GM18861 (cell line): Measurements from ENCODE around the gene PRSS8.
A peak's percentile ranks its signal among the peaks of the same experiment; 100 is the strongest.
"Not testable (repeated sequence)": the region's sequence is repeated elsewhere in the genome, so short reads cannot be mapped to it uniquely, and the experiment has no call there.

Source experiments
- ATAC-seq: cut with Tn5 transposase; IDR thresholded peaks from one replicate; pipeline ENCODE4 v1.9.1; 2021; ENCODE audit not compliant: unreplicated experiment

The PRSS8 gene

DNA sequence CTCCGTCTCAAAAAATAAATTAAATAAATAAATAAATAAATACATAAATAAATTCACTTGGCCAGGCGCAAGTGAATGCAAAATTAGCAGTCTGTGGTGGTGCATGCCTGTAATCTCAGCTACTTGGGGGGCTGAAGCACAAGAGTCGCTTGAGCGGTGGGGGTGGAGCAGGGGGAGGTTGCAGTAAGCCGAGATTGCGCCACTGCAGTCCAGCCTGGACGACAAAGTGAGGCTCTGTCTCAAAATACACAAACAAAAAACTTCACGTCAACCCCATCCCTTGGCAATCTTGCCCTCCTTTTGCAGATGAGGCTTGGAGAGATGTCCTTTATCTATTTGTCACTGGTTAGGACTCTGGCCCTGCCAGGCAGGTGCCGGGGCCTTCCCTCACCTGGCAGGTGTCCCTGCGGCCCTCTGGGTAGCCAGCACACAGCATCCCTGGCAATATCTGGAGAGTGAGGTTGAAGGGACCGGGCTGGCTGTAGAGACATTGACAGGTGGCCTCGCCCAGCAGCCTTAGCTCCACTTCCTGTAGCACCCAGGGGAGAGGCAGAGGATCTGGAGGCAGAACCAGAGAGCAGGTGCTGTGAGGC, 10.0 kb upstream of the PRSS8 start:
- ATAC-seq = no peak

GRCh38 chr16:31144418-31144817, 8.9 kb upstream of the PRSS8 start:
- ATAC-seq = not testable (repeated sequence)

- ATAC-seq = no peak
Observed at GRCh38 chr16:31143694-31144148, 8.2 kb upstream of the PRSS8 start.

GRCh38 chr16:31143011-31143693, 7.6 kb upstream of the PRSS8 start:
- no peak for ATAC-seq

- peak; percentile 80 for ATAC-seq
Observed at GRCh38 chr16:31142109-31143010, 6.8 kb upstream of the PRSS8 start.

DNA sequence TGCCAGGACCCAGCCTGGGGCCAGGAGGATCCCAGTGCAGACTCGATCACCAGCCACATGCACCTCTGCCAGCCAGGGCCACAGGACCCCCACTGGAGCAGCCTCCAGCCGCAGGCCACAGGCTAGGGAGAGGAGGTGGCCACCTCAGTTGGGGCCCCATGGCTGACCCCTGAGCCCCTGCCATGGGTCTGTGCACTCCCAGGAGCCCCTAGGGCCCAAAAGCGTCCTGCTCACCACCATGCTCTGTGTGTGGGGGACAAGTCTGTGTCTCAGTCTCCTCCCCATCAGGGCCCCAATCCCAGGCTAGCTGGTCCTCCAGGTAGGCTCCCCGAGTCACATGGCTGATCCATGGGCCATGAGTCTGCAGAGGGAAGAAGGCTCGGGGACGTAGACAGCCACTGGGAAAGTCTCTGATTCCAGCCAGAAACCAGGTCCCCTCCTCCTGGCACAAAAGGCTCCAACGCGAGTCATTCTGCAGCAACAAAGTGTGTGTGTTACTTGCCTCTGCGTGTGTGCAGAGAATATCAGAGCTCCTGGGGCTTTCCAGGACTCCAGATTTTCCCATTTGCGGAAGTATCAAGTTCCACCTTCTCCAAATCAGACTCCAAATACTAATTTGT, 6.1 kb upstream of the PRSS8 start:
- no peak for ATAC-seq

DNA sequence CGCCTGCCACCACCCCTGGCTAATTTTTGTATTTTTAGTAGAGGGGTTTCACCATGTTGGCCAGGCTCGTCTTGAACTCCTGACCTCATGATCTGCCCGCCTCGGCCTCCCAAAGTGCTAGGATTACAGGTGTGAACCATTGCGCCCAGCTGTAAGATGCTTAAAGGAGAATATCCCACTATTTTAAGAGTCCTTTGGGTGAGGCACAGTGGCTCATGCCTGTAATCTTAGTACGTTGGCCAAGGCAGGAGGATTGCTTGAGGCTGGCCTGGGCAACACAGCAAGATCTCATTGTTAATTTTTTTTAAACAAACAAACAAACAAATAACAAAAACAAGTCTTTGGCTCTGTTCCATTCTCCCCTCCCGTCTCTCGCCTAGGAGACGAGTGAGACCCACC, 5.5 kb upstream of the PRSS8 start:
- ATAC-seq = not testable (repeated sequence)

GRCh38 chr16:31138621-31139578, 3.4 kb upstream of the PRSS8 start:
- no peak for ATAC-seq

DNA sequence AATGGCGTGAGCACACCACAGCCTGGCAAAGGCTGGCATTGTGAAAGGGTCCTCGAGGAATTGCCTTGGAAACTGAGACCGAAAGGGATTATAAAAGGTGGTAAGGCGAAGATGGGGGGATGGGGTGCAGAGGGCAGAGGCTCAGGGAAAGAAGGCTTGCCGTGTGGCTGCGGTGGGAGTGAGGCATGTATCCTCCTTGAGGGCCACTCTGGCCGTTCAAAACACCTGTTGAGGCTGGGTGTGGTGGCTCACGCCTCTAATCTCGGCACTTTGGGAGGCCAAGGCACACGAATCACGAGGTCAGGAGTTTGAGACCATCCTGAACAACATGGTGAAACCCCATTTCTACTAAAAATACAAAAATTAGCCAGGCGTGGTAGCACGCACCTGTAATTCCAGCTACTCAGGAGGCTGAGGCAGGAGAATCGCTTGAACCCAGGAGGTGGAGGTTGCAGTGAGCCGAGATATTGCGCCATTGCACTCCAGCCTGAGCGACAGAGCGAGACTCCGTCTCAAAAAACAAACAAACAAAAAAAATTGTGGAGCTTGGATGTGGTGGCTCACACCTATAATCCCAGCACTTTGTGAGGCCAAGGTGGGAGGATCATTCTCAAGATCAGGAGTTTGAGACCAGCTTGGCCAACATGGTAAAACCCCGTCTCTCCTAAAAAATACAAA, 1.4 kb upstream of the PRSS8 start:
- ATAC-seq = not testable (repeated sequence)

DNA sequence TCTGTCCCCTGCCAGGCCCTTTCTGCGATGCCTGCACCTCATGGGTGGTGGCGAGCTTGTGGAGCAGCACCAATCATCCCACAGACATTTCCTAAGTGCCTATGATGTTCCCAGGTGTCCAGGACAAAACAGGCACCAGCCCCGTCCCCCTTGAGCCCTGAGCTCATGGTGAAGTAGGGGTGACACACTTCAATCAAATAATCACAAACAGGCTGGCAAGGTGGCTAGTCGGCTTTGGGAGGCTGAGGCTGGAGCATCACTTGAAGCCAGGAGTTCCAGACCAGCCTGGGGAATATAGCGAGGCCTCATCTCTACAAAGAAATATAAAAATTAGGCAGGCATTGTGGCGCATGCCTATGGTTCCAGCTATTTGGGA, 748 bp upstream of the PRSS8 start:
- ATAC-seq = no peak

GRCh38 chr16:31134625-31135534, 647 bp downstream of the PRSS8 start:
- no peak for ATAC-seq

DNA sequence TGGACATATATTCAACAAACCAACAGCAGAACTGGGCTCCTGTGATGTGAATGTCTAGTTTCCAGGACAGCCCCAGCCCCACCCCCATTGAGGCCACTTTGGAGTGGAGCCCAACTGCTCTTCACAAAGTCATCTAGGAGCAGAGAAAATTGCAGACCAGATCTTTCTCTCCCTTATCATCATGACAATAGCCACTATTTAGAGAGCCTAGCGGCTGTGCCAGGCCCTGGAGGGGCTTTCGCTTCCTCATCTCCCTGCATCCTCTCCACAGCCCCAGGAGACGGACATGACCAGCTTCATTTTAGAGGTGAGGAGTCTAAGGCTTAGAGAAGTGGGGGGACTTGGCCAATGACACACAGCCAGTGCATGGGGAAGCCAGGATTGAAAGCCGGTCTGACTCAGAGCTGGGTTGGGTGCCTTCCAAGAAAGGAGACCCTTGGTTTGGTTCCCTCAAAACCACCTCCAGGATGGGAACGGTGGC, 1.4 kb downstream of the PRSS8 start:
- ATAC-seq = no peak

DNA sequence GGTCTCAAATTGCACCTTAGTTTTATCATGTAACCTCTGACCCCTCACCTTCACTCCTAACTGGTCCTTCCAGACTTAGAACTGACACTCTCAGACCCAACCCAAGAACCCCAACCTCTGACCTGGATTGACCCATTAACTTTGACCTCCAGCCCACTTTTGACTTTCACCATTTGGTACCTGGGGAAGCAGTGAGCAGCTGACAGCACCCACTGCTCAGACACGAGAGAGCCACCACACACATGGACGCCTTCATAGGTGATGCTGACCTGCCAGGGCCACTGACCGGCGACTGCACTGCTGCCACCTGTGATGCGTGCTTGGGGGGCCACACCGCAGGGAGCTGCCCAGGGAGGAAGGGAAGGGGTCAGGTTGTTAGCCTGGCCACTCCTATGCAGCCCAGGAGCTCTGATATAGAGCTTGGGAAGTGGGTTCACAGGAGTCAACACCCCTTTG, 2.5 kb downstream of the PRSS8 start:
- no peak for ATAC-seq

GRCh38 chr16:31132303-31132979, 3.1 kb downstream of the PRSS8 start:
- ATAC-seq = no peak

DNA sequence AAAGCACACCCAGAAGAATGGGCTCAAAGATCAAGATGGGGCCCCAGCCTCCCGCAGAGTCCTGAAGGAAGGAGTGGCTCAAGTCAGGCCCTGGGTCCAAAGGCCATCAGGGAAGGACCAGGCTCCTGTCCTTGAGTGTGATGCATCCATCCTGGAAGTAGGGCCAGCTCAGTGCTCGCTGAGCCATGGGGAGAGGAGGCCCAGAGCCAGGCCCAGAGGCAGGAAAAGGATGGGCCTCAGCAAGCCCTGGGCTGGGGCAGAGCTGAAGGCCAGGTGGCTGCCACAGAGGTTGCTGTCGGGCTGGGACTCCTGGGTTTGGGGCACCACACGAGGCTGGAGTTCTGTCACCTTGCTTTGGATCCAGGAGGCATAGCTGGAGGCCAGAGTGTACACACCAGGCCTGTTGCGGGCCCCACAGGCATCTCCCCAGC, 3.7 kb downstream of the PRSS8 start:
- no peak for ATAC-seq

DNA sequence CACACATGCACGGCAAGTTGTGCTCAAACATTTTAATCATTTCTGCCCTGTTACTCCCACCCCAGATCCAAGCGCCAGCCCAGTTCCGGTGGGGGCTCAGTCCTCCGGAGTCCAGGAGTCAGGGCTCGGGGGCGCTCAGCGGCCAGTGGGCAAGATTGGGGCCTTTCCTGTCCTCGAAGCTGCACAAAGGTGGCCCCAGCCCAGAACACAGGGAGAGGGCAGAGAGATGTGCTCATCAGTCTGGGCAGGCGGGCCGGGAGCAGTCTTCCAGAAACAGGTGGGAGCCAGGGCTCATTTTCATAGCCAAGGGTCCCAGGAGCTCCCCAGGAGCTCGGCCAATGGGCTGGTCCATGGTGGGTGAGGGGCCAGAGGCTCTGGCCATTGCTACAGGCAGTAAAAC, 4.1 kb downstream of the PRSS8 start:
- ATAC-seq = no peak

GRCh38 chr16:31130899-31131298, 4.6 kb downstream of the PRSS8 start:
- ATAC-seq = no peak
